BE2C (cell line): ENCODE data around the gene CADM1.
A peak's percentile ranks its signal among the peaks of the same experiment; 100 is the strongest.

Experiments used
- DNase-seq: peaks from one replicate; pipeline ENCODE4 v3.0.0-alpha.2; 2020
- H3K27me3 ChIP-seq: fragments of 250-450 bp; sonication (Bioruptor Pico); 2 replicates; pipeline ENCODE4 v1.5.1; 2020; ENCODE audit warnings: mild to moderate bottlenecking
- H3K36me3 ChIP-seq: fragments of 250-450 bp; sonication (Bioruptor Pico); 2 replicates; pipeline ENCODE4 v1.5.1; 2020; ENCODE audit warnings: mild to moderate bottlenecking
- H3K4me1 ChIP-seq: fragments of 250-450 bp; sonication (Bioruptor Pico); 2 replicates; pipeline ENCODE4 v1.5.1; 2020
- H3K4me3 ChIP-seq: 2 replicates; pipeline ENCODE4 v1.5.1; 2011; ENCODE audit warnings: low read depth, low read length
- H3K9me3 ChIP-seq: fragments of 250-450 bp; sonication (Bioruptor Pico); 2 replicates; pipeline ENCODE4 v1.5.1; 2020
- TF ChIP-seq, protein P1 (sequence below): IDR thresholded peaks from 2 replicates; pipeline ENCODE4 v1.5.1; 2012; ENCODE audit warnings: mild to moderate bottlenecking, low read depth, low read length

The CADM1 gene

DNA sequence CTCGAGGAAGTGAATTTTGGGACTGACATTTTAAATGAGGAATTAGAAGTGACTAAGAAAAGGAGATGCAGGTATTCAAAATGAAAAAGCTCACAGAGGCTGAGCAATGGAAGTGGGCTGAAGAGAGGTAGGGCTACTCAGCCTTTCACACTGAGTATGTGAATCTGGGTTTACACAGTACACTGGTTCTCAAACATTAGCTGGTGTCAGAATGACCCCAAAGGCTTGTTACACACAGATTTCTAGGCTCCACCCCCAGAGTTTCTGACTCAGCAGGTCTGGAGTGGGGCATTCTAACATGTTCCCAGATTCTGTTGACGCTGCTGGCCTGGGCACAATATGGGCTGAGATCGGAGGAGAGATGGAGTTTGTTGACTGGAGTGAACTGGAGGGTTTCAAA lies 32.8 kb downstream of the CADM1 start:
- DNase-seq, result peak; percentile 30
- Histone ChIP-seq H3K9me3 (no peaks in the 10 kb centered on the region), H3K4me3 (no peak overlapping the region), H3K36me3 (peaks cover 4% of the 10 kb centered on the region; the same call in 1 of the 2 replicates), H3K27me3 (no peaks in the 10 kb centered on the region), H3K4me1 (peaks cover 16% of the 10 kb centered on the region)
- TF ChIP-seq, protein P1, sequence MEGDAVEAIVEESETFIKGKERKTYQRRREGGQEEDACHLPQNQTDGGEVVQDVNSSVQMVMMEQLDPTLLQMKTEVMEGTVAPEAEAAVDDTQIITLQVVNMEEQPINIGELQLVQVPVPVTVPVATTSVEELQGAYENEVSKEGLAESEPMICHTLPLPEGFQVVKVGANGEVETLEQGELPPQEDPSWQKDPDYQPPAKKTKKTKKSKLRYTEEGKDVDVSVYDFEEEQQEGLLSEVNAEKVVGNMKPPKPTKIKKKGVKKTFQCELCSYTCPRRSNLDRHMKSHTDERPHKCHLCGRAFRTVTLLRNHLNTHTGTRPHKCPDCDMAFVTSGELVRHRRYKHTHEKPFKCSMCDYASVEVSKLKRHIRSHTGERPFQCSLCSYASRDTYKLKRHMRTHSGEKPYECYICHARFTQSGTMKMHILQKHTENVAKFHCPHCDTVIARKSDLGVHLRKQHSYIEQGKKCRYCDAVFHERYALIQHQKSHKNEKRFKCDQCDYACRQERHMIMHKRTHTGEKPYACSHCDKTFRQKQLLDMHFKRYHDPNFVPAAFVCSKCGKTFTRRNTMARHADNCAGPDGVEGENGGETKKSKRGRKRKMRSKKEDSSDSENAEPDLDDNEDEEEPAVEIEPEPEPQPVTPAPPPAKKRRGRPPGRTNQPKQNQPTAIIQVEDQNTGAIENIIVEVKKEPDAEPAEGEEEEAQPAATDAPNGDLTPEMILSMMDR, result no peak

DNA sequence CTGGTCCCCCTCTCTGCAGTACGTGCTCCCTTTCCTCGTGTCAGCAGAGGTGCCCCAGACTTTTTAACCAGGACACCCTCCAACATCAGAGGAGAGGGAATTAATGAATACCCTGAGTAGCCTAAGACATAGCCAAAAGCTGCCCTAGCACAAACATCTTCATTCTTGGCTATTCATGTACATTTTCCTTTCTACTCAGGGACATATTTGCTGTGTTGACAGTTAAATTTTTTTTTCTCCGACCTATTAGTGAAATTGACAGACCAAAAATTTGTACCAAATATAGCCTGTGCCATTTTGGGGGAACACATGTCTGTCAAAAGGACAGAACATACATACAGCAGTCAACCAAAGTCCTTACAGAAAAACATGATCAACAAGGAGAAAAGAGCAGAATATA lies 33.3 kb downstream of the CADM1 start:
- no peak overlapping the region for H3K4me3 ChIP-seq
- peaks cover 4% of the 10 kb centered on the region; the same call in 1 of the 2 replicates for H3K36me3 ChIP-seq
- no peaks in the 10 kb centered on the region for H3K9me3 ChIP-seq
- TF ChIP-seq, protein P1, result no peak
- peaks cover 12% of the 10 kb centered on the region for H3K4me1 ChIP-seq
- no peaks in the 10 kb centered on the region for H3K27me3 ChIP-seq
- no peak for DNase-seq

DNA sequence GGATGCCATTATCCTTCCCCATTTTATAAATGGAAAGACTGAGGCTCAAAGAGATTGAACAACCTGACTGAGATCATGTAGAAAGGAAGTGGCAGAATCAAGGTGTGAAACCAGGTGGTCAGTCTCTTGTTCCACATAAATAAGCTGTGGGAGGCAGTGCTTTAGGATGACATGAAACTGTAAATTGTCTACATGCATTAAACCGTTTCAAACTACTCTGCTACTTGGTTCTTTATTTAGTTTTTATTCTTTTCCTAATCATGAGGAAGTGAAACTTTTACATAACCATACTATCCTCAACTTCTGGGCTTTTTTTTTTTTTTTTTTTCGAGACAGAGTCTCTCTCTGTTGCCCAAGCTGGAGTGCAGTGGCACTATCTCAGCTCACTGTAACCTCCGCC lies 34.9 kb downstream of the CADM1 start:
- Histone ChIP-seq H3K4me3 (no peak overlapping the region), H3K9me3 (no peaks in the 10 kb centered on the region), H3K4me1 (peaks cover 19% of the 10 kb centered on the region), H3K27me3 (no peaks in the 10 kb centered on the region), H3K36me3 (peaks cover 4% of the 10 kb centered on the region; the same call in 1 of the 2 replicates)
- TF ChIP-seq, protein P1, result no peak
- DNase-seq, result no peak

DNA sequence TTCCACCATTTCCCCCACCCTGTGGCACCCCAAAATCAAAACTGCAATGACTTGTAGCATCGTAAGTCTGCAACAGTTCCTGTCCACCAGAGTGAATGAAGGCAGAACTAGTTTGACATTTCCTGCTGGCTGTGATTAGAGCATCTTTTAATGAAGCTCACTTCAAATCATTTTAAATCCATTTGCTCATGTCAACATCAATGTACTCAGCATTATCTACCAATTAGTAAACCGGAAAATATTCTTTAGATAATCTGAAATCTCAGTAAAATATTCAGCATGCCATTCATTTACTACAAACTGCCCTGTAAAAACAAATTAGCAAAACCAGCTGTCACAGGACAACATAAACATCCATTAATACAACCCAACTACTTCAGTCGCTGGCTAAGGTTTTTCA lies 38.1 kb downstream of the CADM1 start:
- no peak for DNase-seq
- no peak overlapping the region for H3K4me3 ChIP-seq
- H3K36me3 ChIP-seq, result peaks cover 4% of the 10 kb centered on the region; the same call in 1 of the 2 replicates
- H3K4me1 ChIP-seq, result peaks cover 24% of the 10 kb centered on the region
- H3K9me3 ChIP-seq, result no peaks in the 10 kb centered on the region
- TF ChIP-seq, protein P1, result no peak
- no peaks in the 10 kb centered on the region for H3K27me3 ChIP-seq

DNA sequence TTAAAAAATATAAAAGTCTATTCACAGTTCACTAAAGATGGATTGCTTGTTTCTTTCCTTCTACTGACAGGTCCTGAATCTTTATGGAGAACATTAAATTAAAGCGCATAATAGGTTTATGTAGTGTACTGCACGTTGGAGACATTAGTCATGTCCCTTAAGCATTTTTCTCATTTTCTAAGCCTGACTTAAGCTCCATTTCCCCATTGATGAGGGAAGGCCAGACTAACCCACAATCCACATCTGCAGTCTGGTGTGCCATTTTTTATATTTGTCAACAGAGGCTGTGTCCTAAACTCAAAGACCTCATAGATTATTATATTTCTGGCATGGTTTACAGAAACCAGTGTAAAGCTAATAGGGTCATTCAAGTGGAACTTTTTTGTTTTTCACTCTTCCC lies 39.9 kb downstream of the CADM1 start:
- H3K27me3 ChIP-seq, result no peaks in the 10 kb centered on the region
- peaks cover 4% of the 10 kb centered on the region; the same call in 1 of the 2 replicates for H3K36me3 ChIP-seq
- DNase-seq, result no peak
- no peaks in the 10 kb centered on the region for H3K9me3 ChIP-seq
- TF ChIP-seq, protein P1, result no peak
- no peak overlapping the region for H3K4me3 ChIP-seq
- peaks cover 30% of the 10 kb centered on the region for H3K4me1 ChIP-seq

DNA sequence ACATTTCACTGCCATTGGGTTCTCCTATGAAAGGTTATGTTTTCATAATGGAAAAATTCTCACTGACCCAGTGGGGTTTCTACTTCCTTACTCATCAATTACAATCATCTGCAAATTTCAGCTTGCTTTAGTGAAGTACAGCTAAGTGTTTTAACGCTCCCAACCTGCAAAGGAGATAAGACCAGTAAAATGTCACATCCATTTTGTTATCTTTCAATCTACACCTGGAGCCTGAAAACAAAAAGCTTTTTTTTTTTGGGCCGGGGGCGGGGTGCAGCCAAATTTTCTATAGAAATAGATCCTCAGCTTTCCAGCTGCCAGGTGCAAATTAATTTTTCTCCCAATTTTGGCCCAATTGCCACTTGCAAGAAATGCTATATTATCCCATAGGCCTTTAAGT lies 40.6 kb downstream of the CADM1 start:
- H3K9me3 ChIP-seq, result no peaks in the 10 kb centered on the region
- TF ChIP-seq, protein P1, result no peak
- no peak for DNase-seq
- no peaks in the 10 kb centered on the region for H3K27me3 ChIP-seq
- peaks cover 36% of the 10 kb centered on the region for H3K4me1 ChIP-seq
- H3K36me3 ChIP-seq, result peaks cover 4% of the 10 kb centered on the region; the same call in 1 of the 2 replicates
- no peak overlapping the region for H3K4me3 ChIP-seq
